A673 (cell line): ENCODE results near the gene GK2.

Source experiments
- EZH2 ChIP-seq: fragments of 200-600 bp; sonication (generic); IDR thresholded peaks from 2 replicates; pipeline ENCODE4 v1.6.1; 2017; ENCODE audit warnings: borderline replicate concordance, low read depth, mild to moderate bottlenecking, mixed read lengths, antibody characterized with exemption, low read length; ENCODE audit not compliant: poor library complexity, severe bottlenecking
- TF ChIP-seq, protein P1 (sequence below): fragments of 300-800, 200-600 bp; sonication (generic); conservative IDR thresholded peaks from 2 replicates; pipeline ENCODE4 v1.5.1; 2017; ENCODE audit warnings: low read depth, mild to moderate bottlenecking, antibody characterized with exemption, low read length, moderate library complexity, mixed read lengths

DNA sequence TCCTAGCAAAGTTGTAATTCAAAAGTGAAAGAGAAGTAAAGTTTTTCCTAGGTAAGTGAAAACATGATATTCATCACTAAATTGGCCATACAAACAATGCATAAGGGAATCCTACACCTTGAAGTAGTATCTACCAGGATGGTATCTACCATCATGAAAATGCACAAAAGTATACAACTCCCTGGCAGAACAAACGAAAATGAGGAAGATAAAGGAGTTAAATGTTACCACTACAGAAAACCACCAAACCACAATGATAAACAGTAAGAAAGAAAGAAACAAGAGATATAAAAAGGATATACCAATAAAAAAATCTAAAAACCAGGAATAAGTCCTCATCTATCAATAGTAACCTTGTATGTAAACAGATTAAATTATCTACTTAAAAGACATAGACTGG, 26.9 kb downstream of the GK2 start:
- TF ChIP-seq, protein P1, sequence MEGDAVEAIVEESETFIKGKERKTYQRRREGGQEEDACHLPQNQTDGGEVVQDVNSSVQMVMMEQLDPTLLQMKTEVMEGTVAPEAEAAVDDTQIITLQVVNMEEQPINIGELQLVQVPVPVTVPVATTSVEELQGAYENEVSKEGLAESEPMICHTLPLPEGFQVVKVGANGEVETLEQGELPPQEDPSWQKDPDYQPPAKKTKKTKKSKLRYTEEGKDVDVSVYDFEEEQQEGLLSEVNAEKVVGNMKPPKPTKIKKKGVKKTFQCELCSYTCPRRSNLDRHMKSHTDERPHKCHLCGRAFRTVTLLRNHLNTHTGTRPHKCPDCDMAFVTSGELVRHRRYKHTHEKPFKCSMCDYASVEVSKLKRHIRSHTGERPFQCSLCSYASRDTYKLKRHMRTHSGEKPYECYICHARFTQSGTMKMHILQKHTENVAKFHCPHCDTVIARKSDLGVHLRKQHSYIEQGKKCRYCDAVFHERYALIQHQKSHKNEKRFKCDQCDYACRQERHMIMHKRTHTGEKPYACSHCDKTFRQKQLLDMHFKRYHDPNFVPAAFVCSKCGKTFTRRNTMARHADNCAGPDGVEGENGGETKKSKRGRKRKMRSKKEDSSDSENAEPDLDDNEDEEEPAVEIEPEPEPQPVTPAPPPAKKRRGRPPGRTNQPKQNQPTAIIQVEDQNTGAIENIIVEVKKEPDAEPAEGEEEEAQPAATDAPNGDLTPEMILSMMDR, result no peak
- no peak for TF ChIP-seq EZH2
